ENCODE measurements around the gene SUMO1. TPM values are rescaled to one million over a fixed set of nuclear protein-coding genes. Genes with fewer than 3 reads are reported as not detected.
A peak's percentile ranks its signal among the peaks of the same experiment; 100 is the strongest.
"Not testable (repeated sequence)": the region's sequence is repeated elsewhere in the genome, so short reads cannot be mapped to it uniquely, and the experiment has no call there.

Gene SUMO1
- total RNA-seq, 1 experiment from 2014 or later: 164 TPM

- TF ChIP-seq, protein P1, sequence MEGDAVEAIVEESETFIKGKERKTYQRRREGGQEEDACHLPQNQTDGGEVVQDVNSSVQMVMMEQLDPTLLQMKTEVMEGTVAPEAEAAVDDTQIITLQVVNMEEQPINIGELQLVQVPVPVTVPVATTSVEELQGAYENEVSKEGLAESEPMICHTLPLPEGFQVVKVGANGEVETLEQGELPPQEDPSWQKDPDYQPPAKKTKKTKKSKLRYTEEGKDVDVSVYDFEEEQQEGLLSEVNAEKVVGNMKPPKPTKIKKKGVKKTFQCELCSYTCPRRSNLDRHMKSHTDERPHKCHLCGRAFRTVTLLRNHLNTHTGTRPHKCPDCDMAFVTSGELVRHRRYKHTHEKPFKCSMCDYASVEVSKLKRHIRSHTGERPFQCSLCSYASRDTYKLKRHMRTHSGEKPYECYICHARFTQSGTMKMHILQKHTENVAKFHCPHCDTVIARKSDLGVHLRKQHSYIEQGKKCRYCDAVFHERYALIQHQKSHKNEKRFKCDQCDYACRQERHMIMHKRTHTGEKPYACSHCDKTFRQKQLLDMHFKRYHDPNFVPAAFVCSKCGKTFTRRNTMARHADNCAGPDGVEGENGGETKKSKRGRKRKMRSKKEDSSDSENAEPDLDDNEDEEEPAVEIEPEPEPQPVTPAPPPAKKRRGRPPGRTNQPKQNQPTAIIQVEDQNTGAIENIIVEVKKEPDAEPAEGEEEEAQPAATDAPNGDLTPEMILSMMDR (IDR thresholded peaks at IDR 0.05; ENCODE audit: unreplicated experiment): no peak
- H3K27me3 Mint-ChIP-seq (ENCODE audit: unreplicated experiment): no peaks in the 10 kb centered on the region
- H3K4me1 Mint-ChIP-seq (ENCODE audit: low read depth, unreplicated experiment): no peaks in the 10 kb centered on the region
- H3K36me3 Mint-ChIP-seq (ENCODE audit: insufficient read depth, unreplicated experiment): no peaks in the 10 kb centered on the region
- BruUV-seq (replicated peaks): no TSS peak
- CTCF ChIA-PET: interaction anchor here (0.7 kb wide), 1 partner anchor 8 kb away, joined by 3 read pairs; no protein-coding TSS in a partner anchor
- intact Hi-C loops (cut with micrococcal nuclease; ENCODE audit: unreplicated experiment): no loop called here
- no peak for DNase-seq
- H3K4me3 Mint-ChIP-seq (ENCODE audit: low read depth, unreplicated experiment): no peak overlapping the region
- no peaks in the 10 kb centered on the region for H3K9me3 Mint-ChIP-seq (ENCODE audit: low read depth, unreplicated experiment)
- no peak overlapping the region for H3K27ac Mint-ChIP-seq (ENCODE audit: unreplicated experiment)
These were observed 23.1 kb upstream of the SUMO1 start for GRCh38 chr2:202261531-202261930.

DNA sequence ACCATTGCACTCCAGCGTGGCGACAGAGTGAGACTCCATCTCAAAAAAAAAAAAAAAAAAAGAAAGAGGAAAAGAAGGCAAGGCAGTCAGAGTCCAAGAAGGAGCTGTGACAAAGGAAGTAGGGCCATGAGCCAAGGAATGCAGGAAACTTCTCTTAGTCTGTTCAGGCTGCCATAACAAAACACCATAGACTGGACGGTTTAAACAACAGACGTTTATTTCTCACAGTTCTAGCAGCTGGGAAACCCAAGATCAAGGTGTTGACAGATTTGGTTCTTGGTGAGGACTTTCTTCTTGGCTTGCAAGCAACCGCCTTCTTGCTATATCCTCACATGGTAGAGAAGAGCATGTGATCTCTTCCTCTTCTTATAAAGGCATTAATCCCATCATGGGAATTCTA, 13.1 kb upstream of the SUMO1 start:
- intact Hi-C loops (cut with micrococcal nuclease; ENCODE audit: unreplicated experiment): no loop called here
- TF ChIP-seq, protein P1 (IDR thresholded peaks at IDR 0.05; ENCODE audit: unreplicated experiment): no peak
- CTCF ChIA-PET: interaction anchor here (0.6 kb wide), 1 partner anchor 14 kb away, joined by 5 read pairs; no protein-coding TSS in a partner anchor
- DNase-seq: no peak
- Mint-ChIP-seq H3K27ac (ENCODE audit: unreplicated experiment) (no peak overlapping the region), H3K36me3 (ENCODE audit: insufficient read depth, unreplicated experiment) (peaks cover 22% of the 10 kb centered on the region), H3K4me1 (ENCODE audit: low read depth, unreplicated experiment) (peaks cover 13% of the 10 kb centered on the region), H3K27me3 (ENCODE audit: unreplicated experiment) (no peaks in the 10 kb centered on the region), H3K4me3 (ENCODE audit: low read depth, unreplicated experiment) (no peak overlapping the region), H3K9me3 (ENCODE audit: low read depth, unreplicated experiment) (no peaks in the 10 kb centered on the region)
- BruUV-seq (replicated peaks): no TSS peak

GRCh38 chr2:202249521-202250253, 11.3 kb upstream of the SUMO1 start:
- BruUV-seq (replicated peaks): TSS peak; percentile 97
- intact Hi-C loops (cut with micrococcal nuclease; ENCODE audit: unreplicated experiment): no loop called here

DNA sequence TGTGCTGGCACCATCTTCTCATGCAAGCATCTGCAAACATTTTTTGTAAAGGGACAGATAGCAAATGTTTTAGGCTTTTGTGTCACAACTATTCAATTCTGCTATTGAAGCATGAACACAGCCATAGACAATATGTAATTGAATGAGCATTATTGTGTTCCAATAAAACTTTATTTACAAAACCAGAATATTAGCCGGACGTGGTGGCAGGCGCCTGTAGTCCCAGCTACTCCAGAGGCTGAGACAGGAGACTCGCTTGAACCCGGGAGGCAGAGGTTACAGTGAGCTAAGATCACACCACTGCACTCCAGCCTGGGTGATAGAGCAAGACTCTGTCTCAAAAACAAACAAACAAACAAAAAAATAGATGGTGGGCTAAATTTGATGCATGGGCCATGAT, 9.3 kb upstream of the SUMO1 start:
- BruUV-seq (replicated peaks); CTCF ChIA-PET; H3K27ac Mint-ChIP-seq (ENCODE audit: unreplicated experiment); intact Hi-C loops (cut with micrococcal nuclease; ENCODE audit: unreplicated experiment); H3K4me3 Mint-ChIP-seq (ENCODE audit: low read depth, unreplicated experiment); H3K9me3 Mint-ChIP-seq (ENCODE audit: low read depth, unreplicated experiment); DNase-seq; H3K27me3 Mint-ChIP-seq (ENCODE audit: unreplicated experiment): not testable (repeated sequence)
- H3K36me3 Mint-ChIP-seq (ENCODE audit: insufficient read depth, unreplicated experiment): peaks cover 22% of the 10 kb centered on the region
- H3K4me1 Mint-ChIP-seq (ENCODE audit: low read depth, unreplicated experiment): peaks cover 13% of the 10 kb centered on the region

More at GRCh38 chr2:202249521-202250253, 11.3 kb upstream of the SUMO1 start:
- CTCF ChIA-PET: interaction anchor here (0.7 kb wide), 1 partner anchor 15 kb away, joined by 3 read pairs; no protein-coding TSS in a partner anchor
- TF ChIP-seq, protein P1 (IDR thresholded peaks at IDR 0.05; ENCODE audit: unreplicated experiment): no peak
- H3K27ac Mint-ChIP-seq (ENCODE audit: unreplicated experiment): peak overlapping the region; percentile 98
- H3K4me3 Mint-ChIP-seq (ENCODE audit: low read depth, unreplicated experiment): peak overlapping the region; percentile 63
- no peaks in the 10 kb centered on the region for H3K27me3 Mint-ChIP-seq (ENCODE audit: unreplicated experiment)
- peaks cover 22% of the 10 kb centered on the region for H3K36me3 Mint-ChIP-seq (ENCODE audit: insufficient read depth, unreplicated experiment)
- peak; percentile 32 for DNase-seq
- no peaks in the 10 kb centered on the region for H3K9me3 Mint-ChIP-seq (ENCODE audit: low read depth, unreplicated experiment)
- H3K4me1 Mint-ChIP-seq (ENCODE audit: low read depth, unreplicated experiment): peaks cover 13% of the 10 kb centered on the region

- H3K27ac Mint-ChIP-seq (ENCODE audit: unreplicated experiment): peak overlapping the region; percentile 79
- DNase-seq: peak; percentile 31
- CTCF ChIA-PET: no interaction called here
- H3K4me1 Mint-ChIP-seq (ENCODE audit: low read depth, unreplicated experiment): peaks cover 10% of the 10 kb centered on the region
- H3K4me3 Mint-ChIP-seq (ENCODE audit: low read depth, unreplicated experiment): peak overlapping the region; percentile 87
- intact Hi-C loops (cut with micrococcal nuclease; ENCODE audit: unreplicated experiment): no loop called here
- TF ChIP-seq, protein P1 (IDR thresholded peaks at IDR 0.05; ENCODE audit: unreplicated experiment): no peak
- BruUV-seq (replicated peaks): no TSS peak
- peaks cover 26% of the 10 kb centered on the region for H3K36me3 Mint-ChIP-seq (ENCODE audit: insufficient read depth, unreplicated experiment)
- no peaks in the 10 kb centered on the region for H3K9me3 Mint-ChIP-seq (ENCODE audit: low read depth, unreplicated experiment)
- no peaks in the 10 kb centered on the region for H3K27me3 Mint-ChIP-seq (ENCODE audit: unreplicated experiment)
These were observed 587 bp downstream of the SUMO1 start for GRCh38 chr2:202237787-202238233.
